Progenitor cell of endocrine pancreas (in vitro differentiated cells): ENCODE measurements around the gene PPP4R2. TPM values are rescaled to one million over a fixed set of nuclear protein-coding genes. Genes with fewer than 3 reads are reported as not detected.

Source experiments
- DNase-seq: peaks from one replicate; pipeline ENCODE4 v3.0.0; 2021; ENCODE audit warnings: low spot score; ENCODE audit not compliant: unreplicated experiment
- H3K27ac Mint-ChIP-seq: 2 replicates; pipeline ENCODE4 v1.8.0; 2021; ENCODE audit warnings: mild to moderate bottlenecking, moderate library complexity, mixed read lengths
- H3K27me3 Mint-ChIP-seq: 2 replicates; pipeline ENCODE4 v1.8.0; 2021; ENCODE audit warnings: mixed read lengths
- H3K36me3 Mint-ChIP-seq: 2 replicates; pipeline ENCODE4 v1.8.0; 2022; ENCODE audit warnings: mixed read lengths; ENCODE audit not compliant: insufficient read depth
- H3K4me1 Mint-ChIP-seq: 2 replicates; pipeline ENCODE4 v1.8.0; 2021; ENCODE audit warnings: low read depth, mixed read lengths
- H3K4me3 Mint-ChIP-seq: 2 replicates; pipeline ENCODE4 v1.8.0; 2021; ENCODE audit warnings: low read depth, mild to moderate bottlenecking, moderate library complexity, mixed read lengths
- H3K9me3 Mint-ChIP-seq: 2 replicates; pipeline ENCODE4 v1.8.0; 2021; ENCODE audit warnings: low read depth, mixed read lengths
- CTCF ChIP-seq: fragments of 200-600 bp; sonication (generic); IDR thresholded peaks from one replicate; pipeline ENCODE4 v1.5.0; 2021; ENCODE audit warnings: antibody characterized with exemption, mild to moderate bottlenecking; ENCODE audit not compliant: unreplicated experiment
- total RNA-seq: library from RNA; stranded (reverse); gene quantifications from 2 replicates; pipeline ENCODE4 v1.2.1, GENCODE V29; 2021

Gene PPP4R2
- total RNA-seq, 1 donor from 2014 or later, result 130 TPM

- DNase-seq, result no peak
- no peaks in the 10 kb centered on the region for H3K9me3 Mint-ChIP-seq
- H3K27me3 Mint-ChIP-seq, result no peaks in the 10 kb centered on the region
- peaks cover 3% of the 10 kb centered on the region for H3K36me3 Mint-ChIP-seq
- no peak overlapping the region for H3K4me3 Mint-ChIP-seq
- H3K4me1 Mint-ChIP-seq, result peaks cover 28% of the 10 kb centered on the region
- H3K27ac Mint-ChIP-seq, result no peak overlapping the region
- no peak for TF ChIP-seq CTCF
These were observed 46.8 kb downstream of the PPP4R2 start for GRCh38 chr3:73043414-73043813.

- Mint-ChIP-seq H3K36me3 (peaks cover 6% of the 10 kb centered on the region), H3K9me3 (no peaks in the 10 kb centered on the region), H3K27me3 (no peaks in the 10 kb centered on the region), H3K27ac (peak overlapping the region; percentile 88), H3K4me3 (no peak overlapping the region), H3K4me1 (peaks cover 27% of the 10 kb centered on the region)
- no peak for DNase-seq
- TF ChIP-seq CTCF, result no peak
These were observed 48.8 kb downstream of the PPP4R2 start for GRCh38 chr3:73045391-73045790.

- DNase-seq, result no peak
- H3K4me1 Mint-ChIP-seq, result peaks cover 23% of the 10 kb centered on the region
- no peak overlapping the region for H3K4me3 Mint-ChIP-seq
- H3K36me3 Mint-ChIP-seq, result peaks cover 7% of the 10 kb centered on the region
- H3K27me3 Mint-ChIP-seq, result no peaks in the 10 kb centered on the region
- H3K27ac Mint-ChIP-seq, result peak overlapping the region; percentile 37
- H3K9me3 Mint-ChIP-seq, result no peaks in the 10 kb centered on the region
- TF ChIP-seq CTCF, result no peak
These were observed 49.6 kb downstream of the PPP4R2 start for GRCh38 chr3:73046195-73046594.

GRCh38 chr3:73049319-73049718 lies 52.7 kb downstream of the PPP4R2 start:
- no peak for TF ChIP-seq CTCF
- H3K27ac Mint-ChIP-seq, result no peak overlapping the region
- H3K9me3 Mint-ChIP-seq, result no peaks in the 10 kb centered on the region
- H3K36me3 Mint-ChIP-seq, result peaks cover 6% of the 10 kb centered on the region
- no peak for DNase-seq
- H3K4me1 Mint-ChIP-seq, result peaks cover 24% of the 10 kb centered on the region
- no peaks in the 10 kb centered on the region for H3K27me3 Mint-ChIP-seq
- no peak overlapping the region for H3K4me3 Mint-ChIP-seq

GRCh38 chr3:73052857-73053256 lies 56.2 kb downstream of the PPP4R2 start:
- Mint-ChIP-seq H3K36me3 (peaks cover 6% of the 10 kb centered on the region), H3K4me3 (no peak overlapping the region), H3K4me1 (peaks cover 15% of the 10 kb centered on the region), H3K9me3 (no peaks in the 10 kb centered on the region), H3K27me3 (no peaks in the 10 kb centered on the region), H3K27ac (no peak overlapping the region)
- TF ChIP-seq CTCF, result no peak
- DNase-seq, result no peak

GRCh38 chr3:73055583-73055982 lies 59.0 kb downstream of the PPP4R2 start:
- peaks cover 15% of the 10 kb centered on the region for H3K4me1 Mint-ChIP-seq
- no peaks in the 10 kb centered on the region for H3K9me3 Mint-ChIP-seq
- DNase-seq, result no peak
- H3K4me3 Mint-ChIP-seq, result no peak overlapping the region
- peaks cover 10% of the 10 kb centered on the region for H3K36me3 Mint-ChIP-seq
- H3K27ac Mint-ChIP-seq, result no peak overlapping the region
- no peak for TF ChIP-seq CTCF
- H3K27me3 Mint-ChIP-seq, result no peaks in the 10 kb centered on the region
